GM19023 (cell line): ENCODE data around the gene DENND11.
"Not testable (repeated sequence)": the region's sequence is repeated elsewhere in the genome, so short reads cannot be mapped to it uniquely, and the experiment has no call there.

ENCODE experiments used
- ATAC-seq: cut with Tn5 transposase; IDR thresholded peaks from one replicate; pipeline ENCODE4 v1.9.1; 2021; ENCODE audit warnings: mild to moderate bottlenecking, moderate library complexity; ENCODE audit not compliant: unreplicated experiment

DENND11 gene

DNA sequence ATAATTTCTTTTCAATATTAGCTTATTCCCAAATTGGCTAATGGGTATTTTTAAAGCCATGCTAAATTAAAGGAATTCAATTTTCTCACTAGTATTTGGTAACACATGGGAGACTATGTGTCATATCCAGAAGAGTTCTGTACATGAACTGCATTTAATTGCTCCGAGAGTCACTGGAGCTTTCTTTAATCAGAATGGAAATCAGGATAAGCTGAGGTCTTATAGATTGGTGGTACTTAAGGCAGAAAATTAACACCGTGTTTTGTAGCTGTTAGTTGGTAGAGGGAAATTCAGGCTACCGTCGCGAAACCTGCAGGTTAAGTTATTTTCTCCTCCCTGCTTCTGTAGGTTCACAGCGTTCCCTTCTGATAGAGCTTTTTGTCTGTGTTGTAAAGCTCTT, 6.4 kb upstream of the DENND11 start, which contains the start of gene WEE2:
TSS of gene WEE2 (plus strand) at position 3 of the 400 bp plus-strand sequence. CDS start 406 bp downstream, outside the sequence.
- no peak for ATAC-seq

DNA sequence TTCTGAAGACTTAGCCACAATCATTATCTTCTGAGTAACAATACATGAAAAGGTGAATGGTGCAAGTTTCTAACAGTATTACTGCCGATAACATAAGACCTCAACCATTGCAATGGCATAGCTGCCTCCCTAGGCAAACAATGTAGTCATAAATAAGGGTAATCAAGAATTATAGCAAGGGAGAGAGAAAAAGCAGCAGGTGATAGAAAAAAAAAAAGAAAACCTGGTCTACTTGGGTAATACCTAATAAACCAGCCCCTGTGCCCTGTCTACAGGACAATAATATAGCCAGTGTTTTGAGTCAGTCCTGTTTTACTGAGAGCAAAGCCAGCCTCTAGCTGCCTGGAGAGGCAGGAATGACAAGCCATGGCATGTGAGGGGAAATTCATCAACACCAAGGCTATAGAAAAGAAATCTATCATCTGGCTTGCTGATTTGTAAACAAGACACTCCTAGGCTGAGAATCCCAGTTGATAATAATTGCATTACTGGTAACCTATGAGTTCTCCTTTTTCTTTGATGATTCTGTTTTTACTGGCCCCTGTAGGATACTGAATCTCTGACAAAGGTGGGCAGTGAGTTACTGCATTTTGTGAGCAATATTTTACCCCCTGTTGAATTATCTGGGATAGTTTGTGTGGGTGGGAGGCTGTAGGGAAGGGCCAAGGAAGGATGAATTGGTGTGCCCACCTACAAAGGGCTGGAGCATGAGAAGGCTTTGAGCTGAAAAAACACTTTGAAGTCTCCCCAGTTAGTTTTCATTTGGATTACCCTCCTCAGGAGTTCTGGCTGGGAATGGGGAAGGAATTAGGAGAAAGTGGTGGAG, 4.5 kb upstream of the DENND11 start:
- ATAC-seq, result no peak

DNA sequence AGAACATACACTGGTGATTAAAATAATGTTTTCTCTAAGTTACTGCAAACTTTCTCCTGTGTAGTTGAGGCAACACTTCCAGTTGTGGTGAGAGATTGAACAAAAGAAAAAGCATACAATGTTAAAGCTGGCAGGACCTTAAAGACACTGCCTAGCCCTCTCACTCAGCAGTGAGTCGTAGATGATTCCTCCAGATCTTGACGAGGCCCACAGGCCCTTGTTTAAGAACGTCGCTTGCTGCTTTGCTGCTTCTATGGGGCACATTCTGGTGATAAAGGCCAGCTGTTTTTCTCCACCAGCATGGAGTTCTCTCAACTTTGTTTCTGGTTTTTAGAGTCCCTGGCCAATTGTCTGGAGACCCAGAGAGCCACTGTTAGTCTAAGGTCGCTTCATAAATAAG, 2.8 kb upstream of the DENND11 start:
- no peak for ATAC-seq

DNA sequence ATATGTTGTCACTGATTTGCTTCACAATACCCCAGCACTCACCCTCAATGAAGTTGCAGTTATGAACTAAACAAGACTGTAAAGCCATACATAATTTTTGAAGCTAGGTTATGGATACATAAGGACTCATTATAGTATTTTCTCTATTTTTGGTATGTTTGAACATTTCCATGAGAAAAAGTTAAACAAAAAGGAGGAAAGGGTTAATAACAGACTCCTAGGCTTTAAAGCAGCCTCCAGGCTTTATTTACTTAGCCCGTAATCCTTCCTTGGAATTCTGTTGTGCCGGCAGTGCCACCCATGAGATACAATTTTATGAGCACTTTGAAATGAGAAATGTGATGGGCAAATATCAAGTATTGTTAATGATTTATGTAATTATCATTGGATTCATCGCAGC, 2.1 kb upstream of the DENND11 start:
- no peak for ATAC-seq

DNA sequence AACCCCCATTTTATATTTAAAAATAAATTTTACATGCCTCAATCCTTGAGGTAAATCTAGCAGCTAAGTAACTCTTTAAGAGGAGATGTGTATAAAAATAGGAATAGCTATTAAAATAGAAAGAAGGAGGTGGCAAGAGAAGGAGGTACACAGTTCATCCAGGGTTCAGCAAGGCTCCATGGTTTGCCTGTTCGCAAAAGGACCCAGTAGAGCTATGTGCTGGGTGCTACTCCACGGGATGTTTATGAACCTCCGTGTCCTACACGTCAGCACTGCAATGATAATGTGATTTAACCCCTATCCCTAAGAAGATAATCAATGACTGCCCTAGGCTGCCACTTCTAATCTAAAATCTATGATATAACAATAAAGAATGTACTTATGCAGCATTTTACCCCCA, 926 bp upstream of the DENND11 start:
- no peak for ATAC-seq

DNA sequence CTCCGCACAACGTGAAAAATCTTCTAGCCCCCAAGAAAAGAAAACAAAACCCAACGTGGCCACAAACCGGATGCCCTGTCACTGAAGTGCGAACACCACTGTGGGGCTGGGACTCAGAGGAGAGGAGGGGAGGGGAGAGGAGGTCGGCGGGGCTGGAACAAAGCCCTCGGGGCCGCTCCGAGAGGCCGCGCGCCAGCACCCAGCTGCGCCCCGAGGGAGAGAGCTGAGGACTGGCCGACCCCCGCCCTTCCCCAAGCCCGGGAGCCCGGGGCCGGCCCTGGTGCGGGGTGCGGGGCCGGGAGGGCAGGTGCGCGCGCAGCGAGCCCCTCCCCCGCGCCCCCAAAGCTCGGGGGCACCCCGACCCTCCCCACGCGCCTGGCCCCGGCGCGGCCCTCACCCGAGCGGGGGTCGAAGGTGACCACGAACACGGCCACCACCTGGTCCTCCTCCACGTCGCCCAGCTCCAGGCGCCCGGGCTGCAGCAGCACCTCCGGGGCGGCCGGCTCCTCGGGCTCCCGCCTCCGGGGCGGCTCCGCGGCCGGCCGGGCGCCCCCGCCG, 398 bp downstream of the DENND11 start:
- peak; percentile 85 for ATAC-seq

DNA sequence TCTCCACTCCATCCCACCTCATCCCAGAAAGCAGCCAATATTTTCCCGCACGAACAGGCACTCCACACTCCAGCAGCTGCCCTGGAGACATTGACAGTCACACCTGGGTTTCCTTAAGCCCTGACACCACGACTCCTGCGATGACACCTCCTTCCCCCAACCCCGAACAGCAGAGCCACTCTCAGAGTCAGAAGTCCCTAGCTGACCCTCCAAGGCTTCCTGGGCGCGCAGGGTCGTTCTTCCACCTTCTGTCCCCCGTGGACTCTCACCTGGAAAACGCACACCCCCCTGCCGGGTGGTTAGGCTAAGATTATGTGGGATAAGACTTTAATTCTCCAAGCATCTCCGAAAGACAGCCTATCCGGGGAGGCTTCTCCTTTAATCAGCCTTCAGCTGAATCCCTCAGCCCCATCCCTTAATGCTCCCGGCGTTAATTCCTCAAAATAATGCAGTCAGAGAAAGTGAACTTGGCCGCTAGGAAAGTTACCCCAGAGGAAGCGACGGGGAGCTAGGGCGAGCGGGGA, 1.1 kb downstream of the DENND11 start:
- ATAC-seq, result no peak

DNA sequence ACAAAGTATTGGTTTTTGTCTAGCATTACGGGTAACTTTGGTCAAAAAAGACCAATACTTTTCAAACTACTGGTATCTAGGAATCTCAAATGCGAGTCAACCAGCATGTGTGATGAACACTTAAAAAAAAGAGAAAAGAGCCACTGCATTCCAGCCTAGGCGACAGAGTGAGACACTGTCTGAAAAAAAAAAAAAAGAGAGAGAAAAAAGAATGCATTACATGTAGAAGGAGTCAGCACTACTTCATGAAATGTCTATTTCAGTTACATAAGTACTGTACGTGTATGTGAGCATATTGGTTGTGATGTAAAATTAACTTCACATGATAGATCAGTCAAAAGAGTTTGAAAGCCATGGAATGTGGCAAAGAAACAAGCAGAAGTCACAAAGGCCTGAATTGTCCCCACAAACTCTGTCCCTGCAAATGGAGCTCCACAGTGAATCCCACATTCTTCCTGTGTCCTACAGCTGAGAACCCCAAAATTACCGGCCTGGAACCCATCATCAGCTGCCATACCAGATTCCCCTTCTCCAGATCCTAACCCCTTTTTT, 1.6 kb downstream of the DENND11 start:
- ATAC-seq, result no peak

DNA sequence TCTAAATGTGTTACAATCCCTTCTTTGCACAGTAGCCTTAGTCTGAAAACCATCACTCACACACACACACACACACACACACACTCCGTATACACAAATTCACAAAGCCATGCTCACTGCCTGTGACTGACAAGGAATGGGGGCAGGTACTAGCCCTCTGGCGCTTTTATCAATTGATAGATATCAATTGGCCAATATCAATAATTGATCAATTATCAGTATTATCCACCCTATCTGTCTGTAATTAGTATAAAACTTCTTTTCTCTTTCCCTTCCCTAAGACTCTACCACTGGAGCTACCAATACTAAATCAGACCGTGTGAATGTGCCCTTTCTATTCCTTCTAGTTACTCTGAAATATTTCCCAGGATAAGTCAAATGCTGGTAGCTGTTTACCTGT, 2.1 kb downstream of the DENND11 start:
- ATAC-seq, result no peak

DNA sequence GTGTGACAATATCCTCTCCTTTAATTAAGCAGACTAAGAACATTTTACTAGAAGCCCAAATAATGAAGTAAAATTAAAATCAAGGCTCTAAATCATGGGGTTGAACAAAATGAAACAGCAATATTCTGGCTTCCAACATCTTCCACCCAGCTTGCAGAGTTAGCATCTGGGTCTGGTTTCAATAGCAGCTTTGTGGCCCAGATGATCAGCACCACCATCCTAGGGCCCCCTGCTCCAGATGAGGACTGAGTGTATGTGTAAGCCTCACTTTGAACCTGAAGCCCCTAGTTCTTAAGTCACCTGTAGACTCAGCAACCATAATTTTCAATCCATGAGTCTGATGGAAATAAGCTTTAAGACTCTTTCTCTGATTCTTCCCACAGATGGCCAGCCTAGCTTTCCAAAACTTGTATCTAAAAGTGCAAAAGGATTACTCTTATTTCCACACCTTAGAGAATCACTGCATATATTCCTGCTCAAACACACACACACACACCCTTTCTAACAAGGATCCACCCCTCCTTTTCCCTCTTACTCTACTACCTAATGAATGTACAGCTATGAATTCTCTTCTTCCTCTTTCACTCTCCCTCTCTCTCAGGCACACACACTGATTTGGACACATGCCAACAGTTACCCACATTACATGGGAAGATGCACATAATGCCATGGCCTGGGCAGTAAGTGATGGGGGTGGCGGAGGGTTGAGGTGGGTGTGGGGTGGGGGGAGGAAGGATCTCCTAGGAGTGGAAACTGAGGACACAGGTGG, 3.5 kb downstream of the DENND11 start:
- ATAC-seq, result no peak

DNA sequence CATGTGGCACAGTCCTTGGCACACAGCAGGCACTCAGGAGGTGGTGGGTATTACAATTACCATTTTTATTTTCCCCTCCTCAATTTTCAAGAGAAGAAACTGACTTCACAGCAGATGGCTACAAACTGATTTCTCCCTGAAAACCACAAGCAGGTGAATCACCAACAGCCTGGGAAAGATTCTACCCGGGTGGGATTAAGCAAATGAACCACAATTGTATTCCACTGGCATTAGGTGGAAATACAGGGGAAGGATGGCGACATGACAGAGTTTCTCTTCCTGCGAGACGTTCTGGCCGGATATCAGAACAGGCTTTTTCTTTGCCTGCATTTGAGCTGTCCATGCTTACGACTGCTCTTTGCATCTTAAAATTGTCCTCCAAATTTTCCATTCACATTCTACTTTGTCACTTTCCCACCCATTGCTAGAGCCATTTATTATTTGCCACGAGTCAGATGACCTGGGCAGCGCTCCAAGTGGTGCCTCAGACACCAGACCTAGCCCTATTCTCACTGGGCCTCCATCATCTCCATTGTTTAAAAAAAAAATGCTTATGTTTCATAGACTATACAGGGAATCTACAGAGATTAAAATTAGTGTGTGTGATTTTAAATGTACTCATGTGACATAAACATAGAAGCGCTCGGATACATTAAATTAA, 4.6 kb downstream of the DENND11 start:
- no peak for ATAC-seq

DNA sequence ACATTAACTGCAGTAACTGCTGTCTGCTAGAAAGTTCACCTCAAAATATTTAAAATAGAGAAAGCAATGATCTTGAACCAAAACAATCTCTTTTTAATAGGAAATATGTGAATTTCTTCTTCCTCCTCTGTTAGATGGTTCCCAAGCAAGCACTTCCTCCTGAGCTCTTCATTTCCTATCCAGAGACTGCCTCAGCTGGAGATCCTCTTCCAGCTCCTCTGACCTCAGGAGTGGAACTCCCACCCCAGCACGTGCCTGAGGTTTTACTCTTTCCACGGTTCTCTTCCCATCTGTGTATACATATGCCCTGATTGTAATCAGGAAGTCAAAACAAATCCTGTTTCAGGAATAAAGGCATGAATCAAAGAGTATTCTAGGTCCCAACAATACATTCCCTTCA, 5.6 kb downstream of the DENND11 start:
- ATAC-seq, result no peak

DNA sequence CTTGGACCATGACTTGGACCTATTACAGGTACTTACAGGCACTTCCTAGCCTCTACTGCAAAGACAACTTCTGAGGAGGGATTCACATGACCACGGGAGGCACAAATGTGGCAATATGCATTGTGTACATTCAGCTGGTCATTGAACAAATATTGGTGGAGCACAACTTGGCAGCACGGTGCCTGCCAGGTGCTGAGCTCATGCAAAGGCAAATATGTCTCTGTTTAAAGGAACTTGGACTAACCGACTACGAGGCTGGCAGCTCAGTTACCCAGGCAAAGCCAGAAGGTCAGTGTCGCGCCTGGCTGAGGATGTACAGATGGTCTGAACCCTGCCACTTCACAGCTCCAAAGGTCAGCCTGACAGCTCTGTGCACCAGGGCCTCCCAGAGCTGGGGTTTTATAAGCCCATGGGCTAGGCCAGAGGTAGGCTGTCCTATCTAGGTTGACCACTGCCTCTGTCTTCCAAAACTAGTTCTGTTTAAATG, 6.1 kb downstream of the DENND11 start:
- ATAC-seq, result peak; percentile 48

DNA sequence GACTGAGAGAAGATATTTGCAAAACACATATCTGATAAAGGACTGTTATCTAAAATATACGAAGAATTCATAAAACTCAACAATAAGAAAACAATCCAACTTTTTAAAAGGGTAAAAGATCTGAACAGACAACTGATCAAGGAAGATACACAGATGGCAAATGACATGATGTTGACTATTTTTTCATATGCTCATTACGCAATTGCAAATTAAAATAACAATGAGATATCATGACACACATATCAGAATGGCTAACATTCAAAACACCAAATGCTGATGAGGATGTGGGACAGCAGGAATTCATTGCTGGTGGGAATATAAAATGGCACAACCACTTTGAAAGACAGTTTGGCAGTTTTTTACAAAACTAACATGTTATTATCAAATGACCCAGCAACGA, 8.9 kb downstream of the DENND11 start:
- ATAC-seq, result no peak

DNA sequence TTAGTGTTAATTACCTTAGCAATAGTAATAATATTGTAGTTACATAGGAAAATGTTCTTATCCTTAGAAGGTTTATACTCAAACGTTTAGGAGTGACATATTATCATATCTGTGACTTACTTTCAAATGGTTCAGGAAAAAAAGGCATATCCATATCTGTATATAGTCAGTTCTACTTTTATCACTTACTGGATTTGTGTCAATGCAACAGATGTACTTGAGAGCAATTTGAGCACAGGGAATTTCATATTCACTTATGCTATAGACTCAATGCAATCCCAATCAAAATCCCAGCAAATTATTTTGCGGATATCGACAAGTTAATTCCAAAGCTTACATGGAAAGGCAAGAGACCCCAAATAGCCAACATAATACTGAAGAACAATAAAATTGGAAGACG, 10.0 kb downstream of the DENND11 start:
- no peak for ATAC-seq

DNA sequence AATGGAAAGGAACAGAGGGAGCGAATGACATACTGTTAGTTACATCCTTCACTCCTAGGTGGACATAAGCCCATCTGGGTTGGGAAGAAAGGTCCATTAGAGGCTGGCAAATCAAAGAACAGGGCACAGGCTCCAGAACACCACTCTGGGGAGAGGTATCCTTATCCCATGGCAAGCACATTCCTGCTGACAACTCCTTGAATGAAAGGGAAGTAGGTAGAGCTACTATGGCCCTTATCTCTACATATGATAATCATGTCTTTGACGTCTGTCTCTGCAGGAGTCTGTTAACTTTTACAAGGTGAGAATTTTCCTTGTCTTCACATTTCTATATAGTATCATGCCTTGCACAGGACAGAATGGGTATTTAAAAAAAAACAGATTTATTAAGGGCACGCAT, 10.4 kb downstream of the DENND11 start:
- no peak for ATAC-seq

DNA sequence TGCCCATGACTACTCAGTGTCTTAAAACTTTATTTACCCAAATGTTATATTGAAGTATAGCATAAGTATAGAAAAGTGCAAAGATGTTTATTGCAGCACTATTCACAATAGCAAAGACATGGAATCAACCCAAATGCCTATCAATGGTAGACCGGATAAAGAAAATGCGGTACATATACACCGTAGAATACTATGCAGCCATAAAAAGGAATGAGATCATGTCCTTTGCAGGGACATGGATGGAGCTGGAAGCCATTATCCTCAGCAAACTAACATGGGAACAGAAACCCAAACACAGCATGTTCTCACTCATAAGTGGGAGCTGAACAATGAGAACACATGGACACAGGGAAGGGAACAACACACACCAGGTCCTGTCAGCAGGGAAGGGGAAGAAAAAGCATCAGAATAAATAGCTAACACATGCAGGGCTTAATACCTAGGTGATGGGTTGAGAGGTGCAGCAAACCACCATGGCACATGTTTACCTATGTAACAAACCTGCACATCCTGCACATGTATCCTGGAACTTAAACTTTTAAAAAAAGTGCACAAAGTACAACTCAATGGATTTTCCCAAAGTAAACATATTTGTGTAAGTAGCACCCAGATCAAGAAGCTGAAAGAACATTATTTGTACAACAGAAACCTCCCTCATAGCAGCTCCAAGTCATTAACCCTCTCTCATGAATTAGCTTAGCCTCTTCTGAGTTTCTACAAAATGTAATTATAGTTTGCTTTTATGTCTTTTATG, 12.7 kb downstream of the DENND11 start:
- ATAC-seq, result not testable (repeated sequence)

DNA sequence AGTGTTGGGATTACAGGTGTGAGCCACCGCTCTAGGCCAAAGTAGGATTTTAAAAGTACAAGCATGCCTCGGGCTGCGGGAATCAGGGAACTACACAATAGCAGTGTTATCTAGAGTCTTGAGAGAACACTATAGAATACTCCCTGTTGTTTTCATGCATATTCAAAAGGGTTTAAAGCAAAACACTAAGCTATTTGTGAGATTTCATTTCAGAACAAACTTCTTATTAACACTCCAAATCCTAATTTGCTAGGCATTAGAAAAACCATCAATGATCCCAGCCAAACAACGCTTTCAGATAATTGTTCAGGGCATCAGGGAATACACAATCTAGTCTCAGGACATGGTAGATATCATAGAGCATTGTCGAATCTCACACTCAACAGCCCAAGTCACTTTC, 13.9 kb downstream of the DENND11 start:
- ATAC-seq, result no peak

DNA sequence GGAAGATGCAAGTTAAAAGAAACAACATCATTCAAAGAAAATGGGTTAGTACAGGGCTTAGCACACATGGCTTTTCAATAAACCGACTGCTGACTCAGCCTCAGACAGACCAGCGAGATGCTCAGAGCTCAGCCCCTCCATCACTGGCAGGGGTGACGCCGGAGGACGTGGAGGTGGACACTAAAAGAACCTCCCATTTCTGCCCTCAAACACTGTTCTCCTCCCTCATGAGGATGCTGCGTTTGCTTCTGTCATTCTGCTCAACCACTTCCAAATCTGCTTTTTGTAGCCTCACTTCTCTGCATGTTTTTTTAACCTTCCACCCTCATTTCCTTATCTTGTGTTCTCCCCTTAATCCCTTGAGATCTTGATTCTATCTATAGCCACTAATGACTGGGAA, 15.3 kb downstream of the DENND11 start:
- no peak for ATAC-seq

DNA sequence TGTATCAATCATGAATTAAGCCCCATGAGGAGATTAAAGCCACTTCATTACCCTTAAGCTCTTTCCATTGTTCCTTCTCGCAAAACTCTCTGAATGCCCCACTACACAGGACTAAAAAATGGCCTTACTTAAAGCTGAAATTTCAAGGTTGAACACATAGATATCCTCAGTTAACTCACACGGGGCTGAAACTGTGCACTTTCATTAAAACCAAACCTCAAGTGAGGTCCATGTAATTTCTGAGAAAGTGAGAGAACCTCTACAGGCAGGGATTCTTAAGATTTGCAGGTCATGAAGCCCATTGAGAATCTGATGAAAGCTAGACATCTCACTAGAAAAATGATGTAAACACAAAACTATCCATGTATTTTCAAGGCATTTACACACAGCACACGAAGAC, 15.9 kb downstream of the DENND11 start:
- ATAC-seq, result no peak
